ENCODE measurements around the gene PKD1L1. TPM values are rescaled to one million over a fixed set of nuclear protein-coding genes. Genes with fewer than 3 reads are reported as not detected.

Gene PKD1L1
- total and polyA plus RNA-seq, 4 experiments from 2014 or later: 0.55 to 0.73 TPM; not detected in 2

DNA sequence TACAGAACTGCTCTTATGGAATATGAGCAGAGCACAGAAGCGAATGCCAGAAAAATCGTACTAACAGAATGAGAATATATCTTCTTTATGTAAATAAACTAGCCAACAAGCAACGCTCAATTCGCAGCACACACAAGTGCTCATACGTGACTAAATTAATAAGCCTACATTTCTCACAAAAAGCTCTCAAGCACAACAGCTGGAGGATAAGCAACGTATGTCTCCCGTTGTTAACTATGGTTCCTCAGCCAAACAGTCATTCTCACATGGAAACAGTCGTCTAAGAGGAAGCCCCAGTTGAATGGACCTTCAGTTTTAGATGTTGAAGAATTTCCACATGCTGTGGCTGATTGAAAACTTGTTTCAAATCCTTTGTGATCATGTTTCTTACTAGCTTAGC lies 110.4 kb downstream of the PKD1L1 start:
- H3K9me3 ChIP-seq (ENCODE audit: control insufficient read depth in 1 of 2, low read length in 2 of 2): no peaks in the 10 kb centered on the region
- H3K4me1 ChIP-seq (ENCODE audit: insufficient read depth, low read length): no peaks in the 10 kb centered on the region
- DNase-seq: no peak
- Mint-ChIP-seq H3K36me3 (no peaks in the 10 kb centered on the region), H3K27me3 (peaks cover 0 to 3% of the 10 kb centered on the region in 2 donors), H3K27ac (no peak overlapping the region), H3K4me1 (no peaks in the 10 kb centered on the region), H3K9me3 (no peaks in the 10 kb centered on the region), H3K4me3 (no peak overlapping the region)
- H3K27me3 ChIP-seq (ENCODE audit: insufficient read depth, low read length): no peaks in the 10 kb centered on the region
- H3K4me3 ChIP-seq (ENCODE audit: low read length in 2 of 2): no peak overlapping the region
- no peaks in the 10 kb centered on the region for H3K36me3 ChIP-seq (ENCODE audit: insufficient read depth, low read length)
- intact Hi-C loops (cut with micrococcal nuclease): no loop called here
- H3K27ac ChIP-seq (ENCODE audit: low read depth, low read length): no peak overlapping the region
- ChIA-PET CTCF (ENCODE audit: partially characterized antibody) (no interaction called here), POLR2A (ENCODE audit: partially characterized antibody) (no interaction called here)

DNA sequence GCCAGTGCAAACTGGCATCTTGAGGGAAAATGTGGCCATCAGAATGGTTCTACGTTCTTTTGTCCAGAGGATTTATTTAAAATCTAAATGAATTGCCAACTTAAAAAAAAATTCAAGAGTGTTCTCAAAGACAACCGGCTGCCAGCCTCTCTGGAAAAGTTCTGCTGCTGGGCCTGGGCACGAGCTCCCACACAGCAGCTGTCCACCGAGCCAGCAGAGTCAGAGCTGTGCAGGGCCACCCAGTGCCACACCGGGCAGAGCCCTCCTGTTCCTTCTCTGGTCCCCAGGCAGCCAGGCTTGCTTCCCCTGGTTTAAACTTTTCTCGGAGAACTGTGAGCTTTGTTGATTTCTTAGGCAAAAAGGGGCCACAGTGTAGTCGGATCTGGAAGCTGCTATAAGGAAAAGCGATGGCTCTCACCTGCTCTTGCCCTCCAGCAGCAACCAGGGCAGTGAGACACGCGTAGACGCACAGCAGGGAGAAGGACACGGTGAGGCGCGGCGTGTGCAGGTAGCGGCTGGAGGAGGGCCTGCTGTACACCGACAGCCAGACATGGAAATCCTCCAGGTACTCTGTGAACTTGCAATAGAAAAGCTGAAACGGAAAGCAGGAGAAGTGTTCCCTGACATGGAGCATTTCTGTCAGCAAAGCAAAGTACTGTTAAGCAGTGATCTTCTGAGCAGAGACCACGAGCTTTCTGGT lies 111.6 kb downstream of the PKD1L1 start:
- Mint-ChIP-seq H3K27ac (no peak overlapping the region), H3K4me1 (no peaks in the 10 kb centered on the region), H3K9me3 (no peaks in the 10 kb centered on the region), H3K4me3 (no peak overlapping the region), H3K36me3 (no peaks in the 10 kb centered on the region), H3K27me3 (no peaks in the 10 kb centered on the region)
- CTCF ChIA-PET (ENCODE audit: partially characterized antibody): no interaction called here
- POLR2A ChIA-PET (ENCODE audit: partially characterized antibody): no interaction called here
- intact Hi-C loops (cut with micrococcal nuclease): no loop called here
- Histone ChIP-seq H3K9me3 (ENCODE audit: control insufficient read depth in 1 of 2, low read length in 2 of 2) (no peaks in the 10 kb centered on the region), H3K27me3 (ENCODE audit: insufficient read depth, low read length) (no peaks in the 10 kb centered on the region), H3K4me1 (ENCODE audit: insufficient read depth, low read length) (no peaks in the 10 kb centered on the region), H3K4me3 (ENCODE audit: low read length in 2 of 2) (no peak overlapping the region), H3K27ac (ENCODE audit: low read depth, low read length) (no peak overlapping the region), H3K36me3 (ENCODE audit: insufficient read depth, low read length) (no peaks in the 10 kb centered on the region)
- DNase-seq: no peak

DNA sequence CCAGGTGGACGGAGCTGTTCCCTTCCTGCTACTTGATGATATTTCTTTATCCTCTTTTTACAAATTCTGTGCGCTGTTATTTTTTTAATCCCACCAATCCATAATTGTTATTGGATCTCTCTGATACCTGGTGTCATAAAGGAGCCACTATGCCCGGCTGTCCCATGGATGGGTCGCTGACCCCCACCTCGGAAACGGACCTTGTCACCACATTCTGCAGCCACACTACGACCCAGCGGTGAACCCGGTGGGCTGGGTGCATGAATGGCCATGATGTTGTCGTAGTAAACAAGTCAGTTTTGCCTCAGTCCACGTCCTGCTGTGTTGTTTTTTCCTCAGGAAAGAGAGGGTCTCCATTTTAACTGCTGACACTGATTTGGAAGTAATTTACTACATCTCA lies 112.2 kb downstream of the PKD1L1 start:
- no peaks in the 10 kb centered on the region for H3K9me3 ChIP-seq (ENCODE audit: control insufficient read depth in 1 of 2, low read length in 2 of 2)
- no peaks in the 10 kb centered on the region for H3K36me3 ChIP-seq (ENCODE audit: insufficient read depth, low read length)
- no peak for DNase-seq
- H3K4me3 ChIP-seq (ENCODE audit: low read length in 2 of 2): no peak overlapping the region
- ChIA-PET CTCF (ENCODE audit: partially characterized antibody) (no interaction called here), POLR2A (ENCODE audit: partially characterized antibody) (no interaction called here)
- H3K27me3 ChIP-seq (ENCODE audit: insufficient read depth, low read length): no peaks in the 10 kb centered on the region
- H3K4me1 ChIP-seq (ENCODE audit: insufficient read depth, low read length): no peaks in the 10 kb centered on the region
- H3K27ac ChIP-seq (ENCODE audit: low read depth, low read length): no peak overlapping the region
- Mint-ChIP-seq H3K4me1 (no peaks in the 10 kb centered on the region), H3K27me3 (no peaks in the 10 kb centered on the region), H3K4me3 (no peak overlapping the region), H3K27ac (no peak overlapping the region), H3K36me3 (no peaks in the 10 kb centered on the region), H3K9me3 (no peaks in the 10 kb centered on the region)
- intact Hi-C loops (cut with micrococcal nuclease): no loop called here

DNA sequence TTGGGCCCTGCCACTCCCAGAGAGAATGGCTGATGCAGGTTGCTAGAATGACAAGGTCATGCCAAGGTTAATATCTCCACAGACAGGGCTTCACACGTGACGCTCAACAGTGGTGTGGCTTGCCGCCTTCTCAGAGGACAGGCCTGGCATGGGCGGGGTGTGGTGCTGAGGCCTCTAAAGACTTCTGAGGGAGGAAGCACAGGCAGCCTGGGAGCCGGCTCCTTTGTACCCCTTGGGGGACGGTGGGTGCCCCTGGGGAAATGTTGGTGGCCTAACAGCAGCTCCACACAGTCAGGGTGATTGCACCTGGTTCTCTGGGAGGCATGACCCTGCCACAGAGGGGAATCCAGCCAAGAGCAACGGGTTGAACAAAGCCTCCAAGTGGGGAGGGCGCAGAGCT lies 115.1 kb downstream of the PKD1L1 start:
- H3K27me3 ChIP-seq (ENCODE audit: insufficient read depth, low read length): no peaks in the 10 kb centered on the region
- Mint-ChIP-seq H3K4me1 (no peaks in the 10 kb centered on the region), H3K4me3 (no peak overlapping the region), H3K27ac (no peak overlapping the region), H3K27me3 (no peaks in the 10 kb centered on the region), H3K36me3 (no peaks in the 10 kb centered on the region), H3K9me3 (no peaks in the 10 kb centered on the region)
- H3K4me1 ChIP-seq (ENCODE audit: insufficient read depth, low read length): no peaks in the 10 kb centered on the region
- H3K9me3 ChIP-seq (ENCODE audit: control insufficient read depth in 1 of 2, low read length in 2 of 2): no peaks in the 10 kb centered on the region
- no peak for DNase-seq
- intact Hi-C loops (cut with micrococcal nuclease): no loop called here
- POLR2A ChIA-PET (ENCODE audit: partially characterized antibody): no interaction called here
- CTCF ChIA-PET (ENCODE audit: partially characterized antibody): no interaction called here
- H3K4me3 ChIP-seq (ENCODE audit: low read length in 2 of 2): no peak overlapping the region
- H3K27ac ChIP-seq (ENCODE audit: low read depth, low read length): no peak overlapping the region
- no peaks in the 10 kb centered on the region for H3K36me3 ChIP-seq (ENCODE audit: insufficient read depth, low read length)

DNA sequence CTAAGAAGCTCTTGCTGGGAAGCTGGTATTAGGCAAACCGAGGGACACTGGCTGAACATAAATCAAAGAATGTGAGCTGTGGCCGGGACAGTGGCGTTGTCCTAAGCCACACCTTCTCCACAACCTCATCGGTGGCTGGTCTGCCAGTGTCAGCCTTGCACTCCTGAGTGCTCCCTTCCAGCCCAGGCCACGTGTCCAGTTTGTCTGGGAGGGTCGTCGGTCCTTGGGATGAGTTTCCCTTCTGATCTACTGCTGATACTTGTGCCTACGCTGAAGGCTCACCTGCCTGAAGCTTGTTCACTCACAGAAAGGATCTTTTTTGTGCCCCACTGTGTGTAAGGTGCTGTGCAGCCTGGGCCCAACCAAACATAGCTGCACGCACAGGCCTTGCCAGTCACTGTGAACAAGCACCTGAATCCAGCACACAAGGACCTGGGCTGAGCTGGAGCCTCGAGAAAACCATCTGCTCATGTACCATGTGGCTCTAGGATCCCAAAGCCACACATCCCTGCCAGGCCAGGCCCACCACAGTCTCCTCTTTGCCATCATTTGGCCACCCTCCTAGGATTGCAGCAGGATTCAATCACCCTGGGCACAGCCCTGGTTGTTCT lies 116.1 kb downstream of the PKD1L1 start:
- H3K27me3 ChIP-seq (ENCODE audit: insufficient read depth, low read length): no peaks in the 10 kb centered on the region
- Mint-ChIP-seq H3K9me3 (no peaks in the 10 kb centered on the region), H3K27me3 (peaks cover 0 to 1% of the 10 kb centered on the region in 2 donors), H3K27ac (no peak overlapping the region), H3K4me1 (no peaks in the 10 kb centered on the region), H3K36me3 (no peaks in the 10 kb centered on the region), H3K4me3 (no peak overlapping the region)
- ChIA-PET CTCF (ENCODE audit: partially characterized antibody) (no interaction called here), POLR2A (ENCODE audit: partially characterized antibody) (no interaction called here)
- H3K4me3 ChIP-seq (ENCODE audit: low read length in 2 of 2): no peak overlapping the region
- H3K27ac ChIP-seq (ENCODE audit: low read depth, low read length): no peak overlapping the region
- H3K36me3 ChIP-seq (ENCODE audit: insufficient read depth, low read length): no peaks in the 10 kb centered on the region
- intact Hi-C loops (cut with micrococcal nuclease): no loop called here
- no peaks in the 10 kb centered on the region for H3K9me3 ChIP-seq (ENCODE audit: control insufficient read depth in 1 of 2, low read length in 2 of 2)
- H3K4me1 ChIP-seq (ENCODE audit: insufficient read depth, low read length): no peaks in the 10 kb centered on the region
- no peak for DNase-seq

DNA sequence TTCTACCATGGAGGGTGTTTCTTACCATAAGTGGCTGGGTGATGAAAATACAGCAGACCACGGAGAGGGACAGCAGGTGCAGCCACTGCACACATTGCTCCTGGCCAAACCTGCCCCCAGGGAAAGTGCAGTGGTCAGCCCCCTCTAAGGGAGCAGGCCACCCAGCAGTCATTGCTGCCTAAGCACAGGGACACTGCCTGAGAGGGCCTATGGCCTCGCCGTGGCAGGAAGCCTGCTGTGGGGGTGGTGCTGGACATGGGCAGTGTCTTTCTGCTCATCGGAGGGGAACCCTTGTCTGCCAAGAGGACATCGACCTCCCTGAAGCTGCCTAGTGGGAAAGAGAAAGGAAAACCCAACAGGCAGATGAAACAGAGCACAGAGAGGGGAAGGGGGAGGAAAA lies 118.3 kb downstream of the PKD1L1 start:
- intact Hi-C loops (cut with micrococcal nuclease): no loop called here
- Mint-ChIP-seq H3K27ac (no peak overlapping the region), H3K27me3 (peaks cover 0 to 4% of the 10 kb centered on the region in 2 donors), H3K4me1 (no peaks in the 10 kb centered on the region), H3K9me3 (no peaks in the 10 kb centered on the region), H3K4me3 (no peak overlapping the region), H3K36me3 (no peaks in the 10 kb centered on the region)
- H3K4me3 ChIP-seq (ENCODE audit: low read length in 2 of 2): no peak overlapping the region
- H3K9me3 ChIP-seq (ENCODE audit: control insufficient read depth in 1 of 2, low read length in 2 of 2): no peaks in the 10 kb centered on the region
- no peaks in the 10 kb centered on the region for H3K27me3 ChIP-seq (ENCODE audit: insufficient read depth, low read length)
- CTCF ChIA-PET (ENCODE audit: partially characterized antibody): no interaction called here
- H3K27ac ChIP-seq (ENCODE audit: low read depth, low read length): no peak overlapping the region
- no peak for DNase-seq
- no peaks in the 10 kb centered on the region for H3K36me3 ChIP-seq (ENCODE audit: insufficient read depth, low read length)
- POLR2A ChIA-PET (ENCODE audit: partially characterized antibody): no interaction called here
- no peaks in the 10 kb centered on the region for H3K4me1 ChIP-seq (ENCODE audit: insufficient read depth, low read length)

DNA sequence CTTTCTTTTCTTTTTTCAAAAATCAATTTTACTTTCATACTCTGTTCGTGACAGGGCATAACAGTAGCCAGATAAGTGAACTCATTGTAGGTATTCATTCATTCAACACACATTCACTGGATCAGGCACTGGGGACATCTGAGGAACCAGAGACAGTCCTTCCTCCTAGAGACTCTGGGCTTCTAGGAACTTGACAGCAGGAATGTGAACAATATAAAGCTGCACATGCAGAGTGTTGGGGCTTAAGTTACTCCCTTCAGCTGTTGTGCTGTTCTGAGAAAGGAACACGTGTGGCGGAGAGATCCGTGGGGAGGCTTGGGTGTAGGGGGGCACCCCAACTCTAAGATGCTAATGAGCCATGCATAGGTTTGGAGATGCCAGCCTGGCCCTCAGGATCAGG lies 120.4 kb downstream of the PKD1L1 start:
- Histone ChIP-seq H3K27ac (ENCODE audit: low read depth, low read length) (no peak overlapping the region), H3K4me3 (ENCODE audit: low read length in 2 of 2) (no peak overlapping the region), H3K4me1 (ENCODE audit: insufficient read depth, low read length) (no peaks in the 10 kb centered on the region), H3K36me3 (ENCODE audit: insufficient read depth, low read length) (no peaks in the 10 kb centered on the region), H3K27me3 (ENCODE audit: insufficient read depth, low read length) (no peaks in the 10 kb centered on the region), H3K9me3 (ENCODE audit: control insufficient read depth in 1 of 2, low read length in 2 of 2) (no peaks in the 10 kb centered on the region)
- no peak overlapping the region for H3K27ac Mint-ChIP-seq
- DNase-seq: no peak
- no peaks in the 10 kb centered on the region for H3K36me3 Mint-ChIP-seq
- ChIA-PET CTCF (ENCODE audit: partially characterized antibody) (no interaction called here), POLR2A (ENCODE audit: partially characterized antibody) (no interaction called here)
- intact Hi-C loops (cut with micrococcal nuclease): no loop called here
- no peaks in the 10 kb centered on the region for H3K9me3 Mint-ChIP-seq
- peaks cover 0 to 4% of the 10 kb centered on the region in 2 donors for H3K27me3 Mint-ChIP-seq
- H3K4me3 Mint-ChIP-seq: no peak overlapping the region
- H3K4me1 Mint-ChIP-seq: no peaks in the 10 kb centered on the region

All from CD4-positive, alpha-beta memory T cell (primary cell).